GM21737 (cell line): ENCODE results near the gene TRIM45.
"Not testable (repeated sequence)": the region's sequence is repeated elsewhere in the genome, so short reads cannot be mapped to it uniquely, and the experiment has no call there.

Experiments
- ATAC-seq: cut with Tn5 transposase; IDR thresholded peaks from one replicate; pipeline ENCODE4 v1.9.1; 2021; ENCODE audit warnings: mild to moderate bottlenecking, moderate library complexity; ENCODE audit not compliant: unreplicated experiment

The TRIM45 gene

GRCh38 chr1:117121589-117122329 is at the start of gene TRIM45:
TRIM45 (minus strand) TSS chr1:117121749; CDS start chr1:117121201, 548 bp downstream.
- peak; percentile 93 for ATAC-seq

GRCh38 chr1:117169871-117170596 is 48.5 kb upstream of the TRIM45 start:
- no peak for ATAC-seq

- ATAC-seq, result no peak
Measured at GRCh38 chr1:117167402-117167801, 45.9 kb upstream of the TRIM45 start.

- ATAC-seq, result no peak
Measured at GRCh38 chr1:117166076-117166475, 44.5 kb upstream of the TRIM45 start.

GRCh38 chr1:117164209-117164608 is 42.7 kb upstream of the TRIM45 start:
- ATAC-seq, result no peak

- no peak for ATAC-seq
Measured at GRCh38 chr1:117162816-117163215, 41.3 kb upstream of the TRIM45 start.

- no peak for ATAC-seq
Measured at GRCh38 chr1:117161887-117162286, 40.3 kb upstream of the TRIM45 start.

GRCh38 chr1:117151305-117151704 is 29.8 kb upstream of the TRIM45 start:
- ATAC-seq, result not testable (repeated sequence)

- ATAC-seq, result no peak
Measured at GRCh38 chr1:117150316-117150715, 28.8 kb upstream of the TRIM45 start.

GRCh38 chr1:117147856-117148588 is 26.5 kb upstream of the TRIM45 start:
- ATAC-seq, result no peak

GRCh38 chr1:117147341-117147831 is 25.8 kb upstream of the TRIM45 start:
- ATAC-seq, result no peak

- ATAC-seq, result no peak
Measured at GRCh38 chr1:117146575-117147340, 25.2 kb upstream of the TRIM45 start.

- no peak for ATAC-seq
Measured at GRCh38 chr1:117146072-117146471, 24.5 kb upstream of the TRIM45 start.

- ATAC-seq, result no peak
Measured at GRCh38 chr1:117143871-117144270, 22.3 kb upstream of the TRIM45 start.

GRCh38 chr1:117143172-117143571 is 21.6 kb upstream of the TRIM45 start:
- no peak for ATAC-seq

- ATAC-seq, result no peak
Measured at GRCh38 chr1:117142200-117142599, 20.7 kb upstream of the TRIM45 start.

GRCh38 chr1:117138561-117138960 is 17.0 kb upstream of the TRIM45 start:
- no peak for ATAC-seq

GRCh38 chr1:117138106-117138505 is 16.6 kb upstream of the TRIM45 start:
- ATAC-seq, result no peak

GRCh38 chr1:117137281-117137855 is 15.8 kb upstream of the TRIM45 start:
- no peak for ATAC-seq

GRCh38 chr1:117136749-117137148 is 15.2 kb upstream of the TRIM45 start:
- no peak for ATAC-seq
